ENCODE measurements around the gene TOP2B. TPM values are rescaled to one million over a fixed set of nuclear protein-coding genes. Genes with fewer than 3 reads are reported as not detected.

Gene TOP2B
- total RNA-seq, 1 donor from 2014 or later, result 195 TPM

DNA sequence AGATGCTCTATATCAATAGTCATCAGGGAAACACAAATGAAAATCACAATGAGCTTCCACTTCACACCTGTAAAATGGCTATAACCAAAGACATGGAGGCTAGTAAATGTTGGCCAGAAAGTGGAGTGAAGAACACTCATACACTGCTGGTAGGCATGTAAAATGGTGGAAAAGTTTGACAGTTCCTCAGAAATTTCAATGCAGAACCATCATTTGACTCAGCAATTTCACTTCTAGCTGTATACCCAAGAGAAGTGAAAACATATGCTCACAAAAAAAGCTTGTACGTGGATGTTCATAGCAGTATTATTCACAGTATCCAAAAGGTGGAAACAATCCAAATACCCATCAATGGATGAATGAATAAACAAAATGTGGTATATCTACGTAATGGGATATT is 19.2 kb upstream of the TOP2B start:
- Mint-ChIP-seq H3K4me3 (ENCODE audit: unreplicated experiment) (no peak overlapping the region), H3K27me3 (ENCODE audit: unreplicated experiment) (peaks cover 3% of the 10 kb centered on the region), H3K36me3 (ENCODE audit: low read depth, unreplicated experiment) (no peaks in the 10 kb centered on the region), H3K4me1 (ENCODE audit: unreplicated experiment) (peaks cover 24% of the 10 kb centered on the region), H3K27ac (ENCODE audit: unreplicated experiment) (no peak overlapping the region), H3K9me3 (ENCODE audit: unreplicated experiment) (no peaks in the 10 kb centered on the region)
- TF ChIP-seq, protein P1, sequence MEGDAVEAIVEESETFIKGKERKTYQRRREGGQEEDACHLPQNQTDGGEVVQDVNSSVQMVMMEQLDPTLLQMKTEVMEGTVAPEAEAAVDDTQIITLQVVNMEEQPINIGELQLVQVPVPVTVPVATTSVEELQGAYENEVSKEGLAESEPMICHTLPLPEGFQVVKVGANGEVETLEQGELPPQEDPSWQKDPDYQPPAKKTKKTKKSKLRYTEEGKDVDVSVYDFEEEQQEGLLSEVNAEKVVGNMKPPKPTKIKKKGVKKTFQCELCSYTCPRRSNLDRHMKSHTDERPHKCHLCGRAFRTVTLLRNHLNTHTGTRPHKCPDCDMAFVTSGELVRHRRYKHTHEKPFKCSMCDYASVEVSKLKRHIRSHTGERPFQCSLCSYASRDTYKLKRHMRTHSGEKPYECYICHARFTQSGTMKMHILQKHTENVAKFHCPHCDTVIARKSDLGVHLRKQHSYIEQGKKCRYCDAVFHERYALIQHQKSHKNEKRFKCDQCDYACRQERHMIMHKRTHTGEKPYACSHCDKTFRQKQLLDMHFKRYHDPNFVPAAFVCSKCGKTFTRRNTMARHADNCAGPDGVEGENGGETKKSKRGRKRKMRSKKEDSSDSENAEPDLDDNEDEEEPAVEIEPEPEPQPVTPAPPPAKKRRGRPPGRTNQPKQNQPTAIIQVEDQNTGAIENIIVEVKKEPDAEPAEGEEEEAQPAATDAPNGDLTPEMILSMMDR (IDR thresholded peaks at IDR 0.05; ENCODE audit: unreplicated experiment), result no peak
- no peak for DNase-seq (ENCODE audit: low spot score)

DNA sequence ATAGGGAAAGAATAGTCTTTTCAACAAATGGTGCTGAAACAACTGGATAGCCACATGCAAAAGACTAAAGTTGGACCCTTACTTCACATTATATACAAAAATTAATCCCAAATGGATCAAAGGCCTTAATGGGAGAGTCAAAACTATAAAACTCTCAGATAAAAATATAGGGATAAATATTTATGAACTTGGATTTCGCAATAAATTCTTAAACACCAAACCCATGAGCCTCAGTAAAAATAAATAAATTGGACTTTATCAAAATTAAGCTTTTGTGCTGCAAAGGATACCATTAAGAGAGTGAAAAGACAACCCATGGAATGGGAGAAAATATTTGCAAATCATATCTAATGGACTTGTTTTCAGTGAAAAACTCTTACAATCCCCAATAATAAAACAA is 18.7 kb upstream of the TOP2B start:
- H3K27ac Mint-ChIP-seq (ENCODE audit: unreplicated experiment), result no peak overlapping the region
- H3K36me3 Mint-ChIP-seq (ENCODE audit: low read depth, unreplicated experiment), result no peaks in the 10 kb centered on the region
- H3K4me3 Mint-ChIP-seq (ENCODE audit: unreplicated experiment), result no peak overlapping the region
- no peaks in the 10 kb centered on the region for H3K9me3 Mint-ChIP-seq (ENCODE audit: unreplicated experiment)
- TF ChIP-seq, protein P1 (IDR thresholded peaks at IDR 0.05; ENCODE audit: unreplicated experiment), result no peak
- no peak for DNase-seq (ENCODE audit: low spot score)
- H3K4me1 Mint-ChIP-seq (ENCODE audit: unreplicated experiment), result peaks cover 20% of the 10 kb centered on the region
- peaks cover 3% of the 10 kb centered on the region for H3K27me3 Mint-ChIP-seq (ENCODE audit: unreplicated experiment)

DNA sequence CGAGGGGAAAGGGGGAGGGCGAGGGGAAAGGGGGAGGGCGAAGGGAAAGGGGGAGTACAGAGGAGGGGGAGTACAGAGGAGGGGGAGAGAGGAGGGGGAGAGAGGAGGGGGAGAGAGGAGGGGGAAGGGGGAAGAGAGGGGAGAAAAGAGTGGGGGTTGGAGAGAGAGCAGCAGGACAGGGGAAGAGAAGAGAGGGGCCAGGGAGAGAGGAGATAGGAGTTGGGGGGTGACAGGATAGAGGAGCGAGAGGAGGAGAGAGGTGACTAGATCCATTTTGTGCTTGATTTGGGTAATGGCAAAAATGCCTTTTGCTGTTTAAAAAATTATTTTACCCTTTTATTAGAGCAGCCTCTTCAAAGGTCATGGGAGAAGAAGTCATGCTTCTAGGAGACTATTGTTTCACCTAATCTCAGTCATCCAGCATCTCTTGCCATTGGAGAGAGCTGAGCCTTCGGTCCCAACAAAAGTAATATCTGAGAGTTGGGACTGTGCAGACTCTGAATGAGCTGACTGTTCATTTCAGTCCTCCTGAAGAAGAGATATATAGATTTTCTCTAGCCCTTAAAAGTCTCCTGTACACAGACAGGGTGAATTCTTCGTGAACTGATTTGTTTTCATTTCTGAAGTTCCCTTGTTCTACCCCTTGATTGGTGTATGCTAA is 15.1 kb upstream of the TOP2B start:
- Mint-ChIP-seq H3K4me1 (ENCODE audit: unreplicated experiment) (no peaks in the 10 kb centered on the region), H3K27ac (ENCODE audit: unreplicated experiment) (no peak overlapping the region), H3K36me3 (ENCODE audit: low read depth, unreplicated experiment) (no peaks in the 10 kb centered on the region), H3K27me3 (ENCODE audit: unreplicated experiment) (peaks cover 3% of the 10 kb centered on the region), H3K9me3 (ENCODE audit: unreplicated experiment) (no peaks in the 10 kb centered on the region), H3K4me3 (ENCODE audit: unreplicated experiment) (no peak overlapping the region)
- TF ChIP-seq, protein P1 (IDR thresholded peaks at IDR 0.05; ENCODE audit: unreplicated experiment), result no peak
- no peak for DNase-seq (ENCODE audit: low spot score)

DNA sequence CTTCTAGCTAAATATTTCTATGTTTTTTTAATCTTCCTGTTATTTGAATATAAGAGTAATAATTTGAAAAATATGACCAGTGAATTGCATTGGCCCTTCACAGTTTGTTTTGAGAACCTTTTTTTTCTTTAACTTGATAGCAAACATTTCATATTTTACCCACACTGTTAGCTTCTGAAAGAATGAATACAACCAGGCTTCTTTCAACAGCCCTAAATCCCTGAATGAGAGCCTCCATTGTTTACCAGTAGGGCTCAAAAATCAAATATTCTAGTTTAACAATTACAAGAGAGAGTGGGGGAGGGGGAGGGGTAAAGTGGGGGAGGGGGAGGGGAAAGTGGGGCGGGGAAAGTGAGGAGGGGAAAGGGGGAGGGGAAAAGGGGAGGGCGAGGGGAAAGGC is 14.5 kb upstream of the TOP2B start:
- Mint-ChIP-seq H3K9me3 (ENCODE audit: unreplicated experiment) (no peaks in the 10 kb centered on the region), H3K36me3 (ENCODE audit: low read depth, unreplicated experiment) (no peaks in the 10 kb centered on the region), H3K27ac (ENCODE audit: unreplicated experiment) (no peak overlapping the region), H3K4me3 (ENCODE audit: unreplicated experiment) (no peak overlapping the region), H3K27me3 (ENCODE audit: unreplicated experiment) (peaks cover 4% of the 10 kb centered on the region), H3K4me1 (ENCODE audit: unreplicated experiment) (no peaks in the 10 kb centered on the region)
- TF ChIP-seq, protein P1 (IDR thresholded peaks at IDR 0.05; ENCODE audit: unreplicated experiment), result no peak
- no peak for DNase-seq (ENCODE audit: low spot score)

DNA sequence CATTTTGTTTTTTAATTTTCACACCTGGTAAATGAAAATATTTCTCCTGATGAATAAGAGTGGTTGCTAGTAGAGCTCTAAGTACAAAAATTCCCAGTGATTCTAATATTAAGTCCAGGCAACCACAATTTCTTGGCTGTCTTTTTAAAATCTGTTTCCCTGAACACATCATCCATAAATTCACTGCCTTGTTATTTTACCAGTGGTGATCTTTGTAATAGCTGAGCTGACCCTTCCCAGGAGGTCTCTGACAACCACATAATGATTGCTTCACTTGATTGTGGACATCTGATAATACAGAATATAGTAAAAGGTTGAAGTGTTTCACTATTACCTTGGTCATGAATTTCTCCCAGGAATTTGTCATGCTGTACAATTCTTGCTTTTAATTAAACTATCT is 13.9 kb upstream of the TOP2B start:
- Mint-ChIP-seq H3K27me3 (ENCODE audit: unreplicated experiment) (peaks cover 4% of the 10 kb centered on the region), H3K9me3 (ENCODE audit: unreplicated experiment) (no peaks in the 10 kb centered on the region), H3K4me1 (ENCODE audit: unreplicated experiment) (no peaks in the 10 kb centered on the region), H3K36me3 (ENCODE audit: low read depth, unreplicated experiment) (no peaks in the 10 kb centered on the region), H3K27ac (ENCODE audit: unreplicated experiment) (no peak overlapping the region), H3K4me3 (ENCODE audit: unreplicated experiment) (no peak overlapping the region)
- DNase-seq (ENCODE audit: low spot score), result no peak
- TF ChIP-seq, protein P1 (IDR thresholded peaks at IDR 0.05; ENCODE audit: unreplicated experiment), result no peak
